Smooth muscle cell (in vitro differentiated cells): Measurements from ENCODE around the gene SLAIN2. TPM values are rescaled to one million over a fixed set of nuclear protein-coding genes. Genes with fewer than 3 reads are reported as not detected.

Experiments used
- DNase-seq: peaks from one replicate; lab custom pipeline; 2025; ENCODE audit not compliant: unreplicated experiment; lab: John Stamatoyannopoulos, UW
- H2AFZ ChIP-seq: fragments of 200-600 bp; sonication (generic); 2 replicates; pipeline ENCODE4 v1.6.0; 2016; ENCODE audit warnings: antibody characterized with exemption, low read depth, mild to moderate bottlenecking
- H3F3A ChIP-seq: fragments of 200-600 bp; sonication (generic); 2 replicates; pipeline ENCODE4 v1.6.0; 2017; ENCODE audit warnings: antibody characterized with exemption, low read depth
- H3K27ac ChIP-seq: fragments of 200-600 bp; sonication (generic); 2 replicates; pipeline ENCODE4 v1.5.1; 2016; ENCODE audit warnings: low read depth, mild to moderate bottlenecking
- H3K27me3 ChIP-seq: fragments of 200-600 bp; sonication (generic); 2 replicates; pipeline ENCODE4 v1.6.1; 2016; ENCODE audit warnings: low read depth, mild to moderate bottlenecking
- H3K36me3 ChIP-seq: fragments of 200-600 bp; sonication (generic); 2 replicates; pipeline ENCODE4 v1.5.1; 2016; ENCODE audit warnings: low read depth
- H3K4me1 ChIP-seq: fragments of 200-600 bp; sonication (generic); 2 replicates; pipeline ENCODE4 v1.5.1; 2016; ENCODE audit warnings: low read depth
- H3K4me2 ChIP-seq: fragments of 200-600 bp; sonication (generic); 2 replicates; pipeline ENCODE4 v1.6.0; 2016; ENCODE audit warnings: mild to moderate bottlenecking
- H3K4me3 ChIP-seq: fragments of 200-600 bp; sonication (generic); 2 replicates; pipeline ENCODE4 v1.5.1; 2016; ENCODE audit warnings: mild to moderate bottlenecking
- H3K79me2 ChIP-seq: fragments of 200-600 bp; sonication (generic); 2 replicates; pipeline ENCODE4 v1.6.0; 2016; ENCODE audit warnings: low read depth, mild to moderate bottlenecking
- H3K9ac ChIP-seq: fragments of 200-600 bp; sonication (generic); 2 replicates; pipeline ENCODE4 v1.6.0; 2016; ENCODE audit warnings: low read depth
- H3K9me3 ChIP-seq: fragments of 200-600 bp; sonication (generic); replicated peaks from 2 replicates; pipeline ENCODE4 v1.5.1; 2016; ENCODE audit warnings: low read depth
- H4K20me1 ChIP-seq: fragments of 200-600 bp; sonication (generic); 2 replicates; pipeline ENCODE4 v1.6.0; 2016; ENCODE audit warnings: low read depth
- CTCF ChIP-seq: fragments of 200-600 bp; sonication (generic); IDR thresholded peaks from 2 replicates; pipeline ENCODE4 v1.5.1; 2017; ENCODE audit warnings: borderline replicate concordance, mild to moderate bottlenecking, antibody characterized with exemption; ENCODE audit not compliant: insufficient read depth, poor library complexity, severe bottlenecking
- WGBS: methylation state at CpG from one replicate; pipeline ENCODE4 v1.1.7; 2016; ENCODE audit warnings: low lambda C conversion rate; 5-methylcytosine and 5-hydroxymethylcytosine counted together
- polyA plus RNA-seq: library from polyadenylated mRNA; unstranded; fragments of >200 nt; fragmentation: Nextera tagmentation; extraction: Ambion mirVana; gene quantifications from 2 replicates; pipeline ENCODE4 v1.2.1, GENCODE V29; 2016
- total RNA-seq: library from RNA; depleted of rRNA; stranded (reverse); fragments of >200 nt; gene quantifications from 2 replicates; pipeline ENCODE4 v1.2.3, GENCODE V29; 2014

SLAIN2 gene
- total and polyA plus RNA-seq, 2 experiments from 2014 or later: 46.4 to 143 TPM

GRCh38 chr4:48337731-48338130, 3.6 kb upstream of the SLAIN2 start:
- peaks cover 18% of the 10 kb centered on the region for H3F3A ChIP-seq
- peaks cover 13% of the 10 kb centered on the region for H3K79me2 ChIP-seq
- H3K9me3 ChIP-seq: no peaks in the 10 kb centered on the region
- peak overlapping the region; percentile 99 for H3K27ac ChIP-seq
- H2AFZ ChIP-seq: no peak overlapping the region
- no peak for DNase-seq
- no peaks in the 10 kb centered on the region for H3K36me3 ChIP-seq
- H3K27me3 ChIP-seq: no peaks in the 10 kb centered on the region
- H3K4me2 ChIP-seq: peak overlapping the region; percentile 43
- no peak overlapping the region for H3K4me3 ChIP-seq
- TF ChIP-seq CTCF: no peak
- peaks cover 11% of the 10 kb centered on the region for H3K4me1 ChIP-seq
- H4K20me1 ChIP-seq: peaks cover 7% of the 10 kb centered on the region
- peak overlapping the region; percentile 36 for H3K9ac ChIP-seq

GRCh38 chr4:48339642-48340041, 1.7 kb upstream of the SLAIN2 start:
- H3K36me3 ChIP-seq: no peaks in the 10 kb centered on the region
- H3K27me3 ChIP-seq: no peaks in the 10 kb centered on the region
- H3K27ac ChIP-seq: peak overlapping the region; percentile 99
- TF ChIP-seq CTCF: no peak
- 81% methylated on average over 7 of the region's 7 CpGs for WGBS
- peak overlapping the region; percentile 99 for H3K9ac ChIP-seq
- peaks cover 32% of the 10 kb centered on the region for H3K79me2 ChIP-seq
- H3F3A ChIP-seq: peaks cover 18% of the 10 kb centered on the region
- no peaks in the 10 kb centered on the region for H3K9me3 ChIP-seq
- peaks cover 26% of the 10 kb centered on the region for H4K20me1 ChIP-seq
- H3K4me2 ChIP-seq: peak overlapping the region; percentile 92
- H3K4me1 ChIP-seq: peaks cover 28% of the 10 kb centered on the region
- peak overlapping the region; percentile 63 for H3K4me3 ChIP-seq
- peak overlapping the region; percentile 41 for H2AFZ ChIP-seq
- DNase-seq: no peak

GRCh38 chr4:48340276-48340964, 909 bp upstream of the SLAIN2 start:
- peaks cover 34% of the 10 kb centered on the region for H3K4me1 ChIP-seq
- no peaks in the 10 kb centered on the region for H3K9me3 ChIP-seq
- peak overlapping the region; percentile 99 for H3K9ac ChIP-seq
- peak overlapping the region; percentile 92 for H3K4me2 ChIP-seq
- H3F3A ChIP-seq: peaks cover 18% of the 10 kb centered on the region
- 5% methylated on average over 14 of the region's 14 CpGs for WGBS
- no peaks in the 10 kb centered on the region for H3K27me3 ChIP-seq
- peak overlapping the region; percentile 63 for H3K4me3 ChIP-seq
- TF ChIP-seq CTCF: no peak
- H4K20me1 ChIP-seq: peaks cover 34% of the 10 kb centered on the region
- H3K36me3 ChIP-seq: no peaks in the 10 kb centered on the region
- peaks cover 39% of the 10 kb centered on the region for H3K79me2 ChIP-seq
- H3K27ac ChIP-seq: peak overlapping the region; percentile 99
- DNase-seq: no peak
- H2AFZ ChIP-seq: peak overlapping the region; percentile 23
